Fibroblast of pulmonary artery (primary cell): Measurements from ENCODE around the gene CES2.

Experiments used
- DNase-seq: peaks from one replicate; pipeline ENCODE4 v3.0.0-alpha.2; 2010; ENCODE audit warnings: low read depth
- H3K4me3 ChIP-seq: replicated peaks from 2 replicates; pipeline ENCODE4 v1.5.1; 2011; ENCODE audit warnings: low read depth, mild to moderate bottlenecking, control low read depth, low read length, moderate library complexity
- CTCF ChIP-seq: IDR thresholded peaks from 2 replicates; pipeline ENCODE4 v1.5.1; 2011; ENCODE audit warnings: mild to moderate bottlenecking, control low read depth, low read length, inconsistent platforms; ENCODE audit errors: missing control alignments

CES2 gene

GRCh38 chr16:66902648-66903543 is 32.4 kb upstream of the CES2 start:
- H3K4me3 ChIP-seq, result no peak overlapping the region
- TF ChIP-seq CTCF, result no peak
- DNase-seq, result no peak

GRCh38 chr16:66903544-66904427 is 31.5 kb upstream of the CES2 start:
- no peak for TF ChIP-seq CTCF
- DNase-seq, result no peak
- no peak overlapping the region for H3K4me3 ChIP-seq

DNA sequence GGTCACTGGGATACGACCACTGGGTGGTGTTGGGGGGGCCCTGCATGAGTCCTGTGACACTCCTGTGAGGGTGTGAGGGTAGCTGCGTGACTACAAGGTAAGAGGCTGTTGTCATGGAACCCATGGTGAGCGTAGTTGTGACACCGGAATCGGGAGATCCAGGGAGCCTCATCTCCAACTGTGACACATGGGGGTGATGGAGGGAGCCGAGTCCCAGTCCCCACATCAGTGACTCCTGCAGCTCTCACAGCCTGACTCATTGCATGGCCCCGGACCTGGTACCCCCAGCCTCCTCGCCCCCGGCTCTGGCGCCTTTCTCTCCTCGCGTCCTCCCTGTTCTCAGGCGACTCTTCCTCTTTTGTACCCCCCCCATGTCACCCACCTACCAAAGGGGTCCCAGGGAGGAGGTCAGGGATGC is 30.9 kb upstream of the CES2 start:
- H3K4me3 ChIP-seq, result no peak overlapping the region
- TF ChIP-seq CTCF, result no peak
- no peak for DNase-seq

DNA sequence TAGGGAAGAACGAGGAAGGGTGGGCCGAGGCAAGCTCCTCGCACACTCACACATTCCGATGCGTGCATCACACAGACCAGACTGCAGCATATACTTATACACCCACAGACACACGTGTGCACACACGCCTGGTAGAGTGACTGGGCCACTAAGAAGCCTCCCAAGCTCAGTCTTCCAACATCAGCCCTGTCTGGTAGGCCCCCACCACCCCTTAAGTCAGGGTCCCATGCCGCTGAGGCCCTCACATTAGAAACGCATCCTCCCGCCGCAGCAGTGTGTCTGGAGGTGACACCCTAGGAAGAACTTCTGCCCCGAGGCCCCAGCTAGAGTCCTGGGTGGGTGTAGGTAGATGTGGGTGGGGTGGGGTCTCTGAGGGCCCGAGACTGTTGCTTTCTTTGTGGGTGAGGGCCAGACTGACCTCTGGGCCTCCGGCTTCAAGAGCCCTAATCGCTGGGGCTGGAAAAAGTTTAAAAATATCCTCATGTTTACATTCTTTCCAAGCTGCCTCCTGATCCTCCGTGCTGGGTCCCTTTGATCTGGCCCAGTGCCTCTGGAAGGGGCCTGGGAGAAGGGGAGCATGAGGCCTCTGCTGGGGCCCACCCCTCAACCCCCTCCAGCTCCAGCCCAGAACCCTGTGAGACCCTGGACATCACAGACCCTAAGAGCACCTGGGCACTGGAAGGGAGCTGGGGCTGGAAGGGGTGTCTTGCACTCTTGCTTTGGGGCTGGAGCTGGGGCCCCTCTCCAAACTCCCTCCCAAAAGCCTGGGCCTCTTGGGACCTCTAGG is 30.3 kb upstream of the CES2 start:
- no peak for DNase-seq
- TF ChIP-seq CTCF, result no peak

GRCh38 chr16:66905633-66906539 is 29.4 kb upstream of the CES2 start:
- no peak overlapping the region for H3K4me3 ChIP-seq
- TF ChIP-seq CTCF, result no peak
- DNase-seq, result no peak

More for the DNA sequence above, 30.3 kb upstream of the CES2 start:
- no peak overlapping the region for H3K4me3 ChIP-seq
